Liver (tissue), 9 donors: ENCODE results near the gene GRK3. TPM values are rescaled to one million over a fixed set of nuclear protein-coding genes. Genes with fewer than 3 reads are reported as not detected.

Experiments
- DNase-seq: peaks from one replicate; pipeline ENCODE4 v3.0.0-alpha.2; 2017; ENCODE audit warnings: low spot score
- H3K27ac ChIP-seq, 2 donors: one replicate each; pipeline ENCODE4 v1.7.0; 2013; ENCODE audit warnings: inconsistent platforms in 2 of 2, low read length in 2 of 2, control low read depth in 1 of 2, low read depth in 1 of 2, mild to moderate bottlenecking in 1 of 2
- H3K27me3 ChIP-seq, 4 donors: one replicate each; pipeline versions ENCODE4 v1.6.1 to v1.7.0; 2013; ENCODE audit warnings: low read length in 3 of 4, inconsistent platforms in 1 of 4, mild to moderate bottlenecking in 1 of 4, moderate library complexity in 1 of 4; ENCODE audit not compliant: control insufficient read depth in 4 of 4, insufficient read depth in 4 of 4
- H3K36me3 ChIP-seq, 4 donors: one replicate each; pipeline versions ENCODE4 v1.6.1 to v1.7.0; 2013; ENCODE audit warnings: low read length in 3 of 4, mild to moderate bottlenecking in 3 of 4, low read depth in 1 of 4, moderate library complexity in 1 of 4; ENCODE audit not compliant: control insufficient read depth in 4 of 4, insufficient read depth in 3 of 4
- H3K4me1 ChIP-seq, 4 donors: one replicate each; pipeline versions ENCODE4 v1.6.1 to v1.7.0; 2013; ENCODE audit warnings: low read length in 3 of 4, mild to moderate bottlenecking in 3 of 4, moderate library complexity in 1 of 4; ENCODE audit not compliant: control insufficient read depth in 4 of 4, insufficient read depth in 4 of 4
- H3K4me3 ChIP-seq, 3 donors: one replicate each; pipeline versions ENCODE4 v1.6.1 to v1.7.0; 2013; ENCODE audit warnings: low read length in 3 of 3, control low read depth in 1 of 3, low read depth in 1 of 3, mild to moderate bottlenecking in 1 of 3
- H3K9ac ChIP-seq, 2 donors: one replicate each; pipeline ENCODE4 v1.7.0; 2013; ENCODE audit warnings: low read length in 2 of 2, mild to moderate bottlenecking in 2 of 2, moderate library complexity in 2 of 2, control low read depth in 1 of 2, low read depth in 1 of 2
- H3K9me3 ChIP-seq, 4 donors: one replicate each; pipeline versions ENCODE4 v1.6.1 to v1.7.0; 2013; ENCODE audit warnings: low read length in 3 of 4; ENCODE audit not compliant: control insufficient read depth in 4 of 4
- ATF3 ChIP-seq: IDR thresholded peaks from 2 replicates; pipeline ENCODE4 v1.6.1; 2016; ENCODE audit warnings: antibody characterized with exemption
- CTCF ChIP-seq: fragments of 150-350 bp; IDR thresholded peaks from 2 replicates; pipeline ENCODE4 v1.5.1; 2017; ENCODE audit warnings: improper control_type of control experiment, low read depth, low read length; ENCODE audit not compliant: missing input control
- EGR1 ChIP-seq, 2 donors: IDR thresholded peaks; 2 replicates each; pipeline ENCODE4 v1.6.1; 2016 to 2018; ENCODE audit warnings: antibody characterized with exemption in 2 of 2, low read depth in 2 of 2
- FOXA1 ChIP-seq: IDR thresholded peaks from 2 replicates; pipeline ENCODE4 v1.6.1; 2016; ENCODE audit warnings: antibody characterized with exemption
- FOXA2 ChIP-seq: IDR thresholded peaks from 2 replicates; pipeline ENCODE4 v1.6.1; 2016; ENCODE audit warnings: antibody characterized with exemption
- GABPA ChIP-seq, 2 donors: IDR thresholded peaks in 1 of 2; conservative IDR thresholded peaks in 1 of 2; 2 replicates each; pipeline ENCODE4 v1.6.1; 2016; ENCODE audit warnings: antibody characterized with exemption in 2 of 2, mild to moderate bottlenecking in 1 of 2, moderate library complexity in 1 of 2
- HNF4A ChIP-seq, 2 donors: conservative IDR thresholded peaks; 2 replicates each; pipeline ENCODE4 v1.6.1; 2016; ENCODE audit warnings: antibody characterized with exemption in 2 of 2, mild to moderate bottlenecking in 2 of 2
- HNF4G ChIP-seq: IDR thresholded peaks from 2 replicates; pipeline ENCODE4 v1.6.1; 2016; ENCODE audit warnings: antibody characterized with exemption
- MAX ChIP-seq: IDR thresholded peaks from 2 replicates; pipeline ENCODE4 v1.6.1; 2016; ENCODE audit warnings: antibody characterized with exemption
- NR2F2 ChIP-seq: IDR thresholded peaks from 2 replicates; pipeline ENCODE4 v1.6.1; 2016; ENCODE audit warnings: antibody characterized with exemption
- RAD21 ChIP-seq, 2 donors: IDR thresholded peaks; 2 replicates each; pipeline ENCODE4 v1.6.1; 2016; ENCODE audit warnings: antibody characterized with exemption in 2 of 2, mild to moderate bottlenecking in 2 of 2
- REST ChIP-seq: IDR thresholded peaks from 2 replicates; pipeline ENCODE4 v1.6.1; 2016; ENCODE audit warnings: antibody characterized with exemption, mild to moderate bottlenecking
- RXRA ChIP-seq, 2 donors: IDR thresholded peaks; 2 replicates each; pipeline ENCODE4 v1.6.1; 2017 to 2018; ENCODE audit warnings: antibody characterized with exemption in 2 of 2, mild to moderate bottlenecking in 1 of 2
- SP1 ChIP-seq: IDR thresholded peaks from 2 replicates; pipeline ENCODE4 v1.6.1; 2018; ENCODE audit warnings: antibody characterized with exemption, mild to moderate bottlenecking
- TAF1 ChIP-seq: conservative IDR thresholded peaks from 2 replicates; pipeline ENCODE4 v1.6.1; 2016; ENCODE audit warnings: antibody characterized with exemption, mild to moderate bottlenecking
- YY1 ChIP-seq: IDR thresholded peaks from 2 replicates; pipeline ENCODE4 v1.6.1; 2016; ENCODE audit warnings: antibody characterized with exemption, mild to moderate bottlenecking
- ZBTB33 ChIP-seq: IDR thresholded peaks from 2 replicates; pipeline ENCODE4 v1.6.1; 2016; ENCODE audit warnings: antibody characterized with exemption
- WGBS: extraction: QIAGEN DNeasy Blood & Tissue Kit; methylation state at CpG from one replicate; pipeline ENCODE4 v1.1.7; 2013; 5-methylcytosine and 5-hydroxymethylcytosine counted together
- polyA plus RNA-seq, 2 donors: library from polyadenylated mRNA; stranded (reverse) in 1 of 2; unstranded in 1 of 2; fragments of 200-250 nt in 1 of 2; fragments of >200 nt in 1 of 2; fragmentation: Nextera tagmentation in 1 of 2; extraction: Ambion mirVana in 1 of 2; gene quantifications; one replicate each; pipeline versions ENCODE4 v1.2.1 to v1.2.3, GENCODE V29; 2013 to 2015
- total RNA-seq, 2 donors: library from RNA; depleted of rRNA; stranded (reverse); fragments of >200 nt; gene quantifications; one replicate each; pipeline ENCODE4 v1.2.3, GENCODE V29; 2014
- donor health status: healthy.
- donor health status: healthy.
- donor health status: healthy.
- donor health status: healthy.
- donor health status: healthy.

GRK3 gene
- total and polyA plus RNA-seq, 4 donors: 0.79 to 6.5 (median 2.4) TPM

- Histone ChIP-seq H3K9ac (no peak overlapping the region), H3K27ac (no peak overlapping the region), H3K9me3 (no peaks in the 10 kb centered on the region), H3K36me3 (no peaks in the 10 kb centered on the region), H3K27me3 (no peaks in the 10 kb centered on the region), H3K4me3 (no peak overlapping the region), H3K4me1 (no peaks in the 10 kb centered on the region)
- 73% methylated on average over 19 of the region's 19 CpGs for WGBS
- TF ChIP-seq FOXA2 (no peak), FOXA1 (no peak), RXRA (IDR thresholded peaks at IDR 0.05) (no peak), HNF4G (no peak), EGR1 (IDR thresholded peaks at IDR 0.05; ENCODE audit: low read depth in 2 of 2) (no peak), REST (no peak), GABPA (IDR thresholded peaks at IDR 0.05 in 1 of 2, conservative IDR thresholded peaks at IDR 0.05 in 1 of 2) (no peak), YY1 (no peak), NR2F2 (no peak), ATF3 (no peak), RAD21 (IDR thresholded peaks at IDR 0.05) (no peak)
- DNase-seq: no peak
Measured at GRCh38 chr22:25729016-25729995, 164.8 kb downstream of the GRK3 start.

- H3K27ac ChIP-seq: no peak overlapping the region
- H3K9ac ChIP-seq: no peak overlapping the region
- H3K36me3 ChIP-seq: no peaks in the 10 kb centered on the region
- H3K4me3 ChIP-seq: no peak overlapping the region
- 45% methylated on average over 2 of the region's 2 CpGs for WGBS
- H3K9me3 ChIP-seq: no peaks in the 10 kb centered on the region
- TF ChIP-seq YY1: no peak
- H3K27me3 ChIP-seq: no peaks in the 10 kb centered on the region
- H3K4me1 ChIP-seq: no peaks in the 10 kb centered on the region
- DNase-seq: no peak
Measured at GRCh38 chr22:25735650-25736049, 171.2 kb downstream of the GRK3 start.

- Histone ChIP-seq H3K36me3 (no peaks in the 10 kb centered on the region), H3K4me3 (no peak overlapping the region), H3K27me3 (no peaks in the 10 kb centered on the region), H3K27ac (no peak overlapping the region), H3K9me3 (no peaks in the 10 kb centered on the region), H3K9ac (no peak overlapping the region), H3K4me1 (no peaks in the 10 kb centered on the region)
- TF ChIP-seq CTCF (no peak), MAX (no peak), RAD21 (IDR thresholded peaks at IDR 0.05) (no peak), GABPA (IDR thresholded peaks at IDR 0.05 in 1 of 2, conservative IDR thresholded peaks at IDR 0.05 in 1 of 2) (no peak), TAF1 (no peak), EGR1 (IDR thresholded peaks at IDR 0.05; ENCODE audit: low read depth in 2 of 2) (no peak), HNF4A (conservative IDR thresholded peaks at IDR 0.05) (no peak), ZBTB33 (no peak), FOXA1 (no peak), HNF4G (no peak), NR2F2 (no peak), SP1 (no peak), YY1 (no peak)
- DNase-seq: no peak
- 73% methylated on average over 9 of the region's 9 CpGs for WGBS
Measured at GRCh38 chr22:25736378-25737011, 172.0 kb downstream of the GRK3 start.
